ENCODE data around the gene F2RL3.

Gene F2RL3

DNA sequence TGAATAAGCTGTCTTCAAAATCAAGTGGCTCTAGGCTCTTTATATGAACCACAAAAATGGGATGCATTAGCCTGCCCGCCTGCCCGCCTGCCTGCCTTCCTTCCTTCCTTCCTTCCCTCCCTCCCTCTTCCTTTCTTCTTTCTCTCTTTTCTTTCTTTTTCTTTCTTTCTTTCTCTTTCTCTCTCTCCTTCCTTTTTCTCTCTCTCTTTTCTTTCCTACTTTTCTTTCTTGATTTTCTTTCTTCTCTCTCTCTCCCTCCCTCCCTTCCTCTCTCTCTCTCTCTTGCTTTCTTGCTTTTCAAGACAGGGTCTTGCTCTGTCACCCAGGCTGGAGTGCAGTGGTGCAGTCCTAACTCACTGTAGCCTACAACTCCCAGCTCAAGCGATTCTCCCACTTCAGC lies 26.9 kb downstream of the F2RL3 start:
- TF ChIP-seq, protein P1, sequence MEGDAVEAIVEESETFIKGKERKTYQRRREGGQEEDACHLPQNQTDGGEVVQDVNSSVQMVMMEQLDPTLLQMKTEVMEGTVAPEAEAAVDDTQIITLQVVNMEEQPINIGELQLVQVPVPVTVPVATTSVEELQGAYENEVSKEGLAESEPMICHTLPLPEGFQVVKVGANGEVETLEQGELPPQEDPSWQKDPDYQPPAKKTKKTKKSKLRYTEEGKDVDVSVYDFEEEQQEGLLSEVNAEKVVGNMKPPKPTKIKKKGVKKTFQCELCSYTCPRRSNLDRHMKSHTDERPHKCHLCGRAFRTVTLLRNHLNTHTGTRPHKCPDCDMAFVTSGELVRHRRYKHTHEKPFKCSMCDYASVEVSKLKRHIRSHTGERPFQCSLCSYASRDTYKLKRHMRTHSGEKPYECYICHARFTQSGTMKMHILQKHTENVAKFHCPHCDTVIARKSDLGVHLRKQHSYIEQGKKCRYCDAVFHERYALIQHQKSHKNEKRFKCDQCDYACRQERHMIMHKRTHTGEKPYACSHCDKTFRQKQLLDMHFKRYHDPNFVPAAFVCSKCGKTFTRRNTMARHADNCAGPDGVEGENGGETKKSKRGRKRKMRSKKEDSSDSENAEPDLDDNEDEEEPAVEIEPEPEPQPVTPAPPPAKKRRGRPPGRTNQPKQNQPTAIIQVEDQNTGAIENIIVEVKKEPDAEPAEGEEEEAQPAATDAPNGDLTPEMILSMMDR (conservative IDR thresholded peaks at IDR 0.05), result no peak
- no peak overlapping the region for H3K27ac ChIP-seq

DNA sequence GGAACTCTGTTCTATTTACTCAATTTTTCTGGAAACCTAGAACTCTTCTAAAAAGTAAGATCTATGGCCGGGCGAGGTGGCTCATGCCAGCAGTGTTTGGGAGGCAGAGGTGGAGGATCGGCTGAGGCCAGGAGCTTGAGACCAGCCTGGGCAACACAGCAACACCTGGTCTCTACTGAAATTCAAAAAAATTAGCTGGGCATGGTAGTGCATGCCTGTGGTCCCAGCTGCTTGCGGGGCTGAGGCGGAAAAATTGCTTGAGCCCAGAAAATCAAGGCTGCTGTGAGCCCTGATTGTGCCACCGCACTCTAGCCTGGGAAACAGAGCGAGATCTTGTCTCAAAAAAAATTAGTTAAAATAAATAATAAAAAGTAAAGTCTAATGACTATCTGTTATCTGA lies 28.6 kb downstream of the F2RL3 start:
- TF ChIP-seq, protein P1 (conservative IDR thresholded peaks at IDR 0.05), result no peak
- H3K27ac ChIP-seq, result no peak overlapping the region

- TF ChIP-seq, protein P1 (conservative IDR thresholded peaks at IDR 0.05), result no peak
- no peak overlapping the region for H3K27ac ChIP-seq
These were observed 30.7 kb downstream of the F2RL3 start for GRCh38 chr19:16919496-16919895.

DNA sequence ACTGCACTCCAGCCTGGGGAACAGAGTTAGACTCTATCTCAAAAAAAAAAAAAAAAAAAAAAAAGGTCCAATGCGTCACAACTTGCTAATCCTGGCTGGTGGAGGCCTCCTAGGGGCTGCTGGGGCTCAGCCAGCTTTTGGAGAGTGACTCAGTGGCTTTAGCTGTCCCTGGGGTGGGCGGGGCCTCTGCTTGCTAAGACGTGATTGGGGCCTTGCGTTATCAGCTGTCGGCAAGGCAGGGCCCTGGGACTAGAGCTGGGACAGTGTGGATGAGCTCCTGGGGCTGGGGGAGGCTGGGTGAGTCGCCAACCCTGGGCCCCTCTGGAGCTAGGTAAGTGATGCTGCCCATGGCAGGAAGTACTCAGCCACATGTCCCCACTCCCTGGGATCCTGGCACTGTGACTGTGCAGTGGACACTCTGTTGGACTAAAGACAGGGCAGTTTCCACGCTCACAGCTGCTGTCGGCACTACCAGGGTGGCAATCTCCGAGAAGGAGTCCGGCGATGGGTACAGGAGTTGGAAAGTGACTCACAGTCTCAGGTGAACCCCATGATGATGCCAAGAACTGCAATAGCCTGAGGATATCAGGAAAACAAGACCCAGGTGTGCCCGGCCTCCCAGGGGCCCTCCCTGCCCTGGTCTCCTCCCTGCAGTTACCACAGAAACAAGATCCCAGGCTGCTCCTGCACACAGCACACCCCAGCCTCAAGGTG lies 32.2 kb downstream of the F2RL3 start:
- H3K27ac ChIP-seq, result no peak overlapping the region
- TF ChIP-seq, protein P1 (conservative IDR thresholded peaks at IDR 0.05), result no peak

- no peak overlapping the region for H3K27ac ChIP-seq
- TF ChIP-seq, protein P1 (conservative IDR thresholded peaks at IDR 0.05), result no peak
These were observed 33.2 kb downstream of the F2RL3 start for GRCh38 chr19:16921766-16922591.

GRCh38 chr19:16922592-16922934 lies 33.8 kb downstream of the F2RL3 start:
- TF ChIP-seq, protein P1 (conservative IDR thresholded peaks at IDR 0.05), result no peak
- H3K27ac ChIP-seq, result no peak overlapping the region

DNA sequence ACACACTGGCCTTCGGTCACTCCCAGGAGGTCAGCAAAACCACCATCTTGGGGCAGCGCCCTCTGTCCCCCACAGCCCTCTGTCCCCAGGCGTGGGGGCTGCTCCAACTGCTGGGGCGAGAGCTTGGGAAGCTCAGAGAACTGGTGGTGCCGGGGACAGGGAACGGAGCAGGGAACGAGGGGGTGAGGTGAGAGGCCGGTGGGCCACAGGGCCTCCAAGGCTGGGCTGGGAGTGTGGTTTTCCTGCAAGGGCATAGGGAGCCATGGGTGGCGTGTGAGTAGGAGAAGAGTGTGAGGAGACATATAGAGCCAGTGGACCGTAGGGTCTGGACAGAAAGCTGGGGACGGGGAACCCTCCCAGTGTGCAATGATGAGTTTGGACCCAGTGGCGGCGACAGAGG lies 34.1 kb downstream of the F2RL3 start:
- TF ChIP-seq, protein P1 (conservative IDR thresholded peaks at IDR 0.05), result no peak
- no peak overlapping the region for H3K27ac ChIP-seq
